ENCODE measurements around the gene ABCA4.
"Not testable (repeated sequence)": the region's sequence is repeated elsewhere in the genome, so short reads cannot be mapped to it uniquely, and the experiment has no call there.

ABCA4 gene

GRCh38 chr1:93999840-94000415 lies 121.0 kb downstream of the ABCA4 start:
- DNase-seq = no peak

GRCh38 chr1:93998532-93998931 lies 122.4 kb downstream of the ABCA4 start:
- DNase-seq = not testable (repeated sequence)

- no peak for DNase-seq
These were observed 123.2 kb downstream of the ABCA4 start for GRCh38 chr1:93997756-93998155.

GRCh38 chr1:93995837-93996536 lies 125.0 kb downstream of the ABCA4 start:
- DNase-seq = peak; percentile 76

GRCh38 chr1:93993731-93994130 lies 127.2 kb downstream of the ABCA4 start:
- no peak for DNase-seq

GRCh38 chr1:93992954-93993353 lies 128.0 kb downstream of the ABCA4 start:
- DNase-seq = no peak

- DNase-seq = no peak
These were observed 128.8 kb downstream of the ABCA4 start for GRCh38 chr1:93992190-93992589.

GRCh38 chr1:93991271-93991670 lies 129.7 kb downstream of the ABCA4 start:
- no peak for DNase-seq

- not testable (repeated sequence) for DNase-seq
These were observed 130.5 kb downstream of the ABCA4 start for GRCh38 chr1:93990477-93990876.

- DNase-seq = no peak
These were observed 130.9 kb downstream of the ABCA4 start for GRCh38 chr1:93990010-93990409.

- no peak for DNase-seq
These were observed 131.3 kb downstream of the ABCA4 start for GRCh38 chr1:93989601-93990000.

- no peak for DNase-seq
These were observed 132.2 kb downstream of the ABCA4 start for GRCh38 chr1:93988634-93989350.

GRCh38 chr1:93981274-93981667 lies 139.7 kb downstream of the ABCA4 start:
- no peak for DNase-seq

- DNase-seq = peak; percentile 49
These were observed 140.4 kb downstream of the ABCA4 start for GRCh38 chr1:93980320-93981273.

GRCh38 chr1:93979718-93980319 lies 141.1 kb downstream of the ABCA4 start:
- peak; percentile 88 for DNase-seq

GRCh38 chr1:93979040-93979717 lies 141.8 kb downstream of the ABCA4 start:
- peak; percentile 18 for DNase-seq

- DNase-seq = no peak
These were observed 143.4 kb downstream of the ABCA4 start for GRCh38 chr1:93977598-93977945.

GRCh38 chr1:93976711-93977597 lies 144.0 kb downstream of the ABCA4 start:
- DNase-seq = no peak

GRCh38 chr1:93976291-93976690 lies 144.7 kb downstream of the ABCA4 start:
- no peak for DNase-seq

GRCh38 chr1:93972341-93972740 lies 148.6 kb downstream of the ABCA4 start:
- no peak for DNase-seq

- DNase-seq = no peak
These were observed 151.1 kb downstream of the ABCA4 start for GRCh38 chr1:93969887-93970286.

Data from NCI-H69 (cell line).